Neuronal stem cell (in vitro differentiated cells): ENCODE measurements around the gene PLCH1.

ENCODE experiments used
- DNase-seq: peaks from one replicate; pipeline ENCODE4 v3.0.0-alpha.2; 2013; ENCODE audit warnings: low spot score
- H2AFZ ChIP-seq: one replicate; pipeline ENCODE4 v1.6.1; 2013; ENCODE audit warnings: mild to moderate bottlenecking, low read length, inconsistent platforms
- H2AK5ac ChIP-seq: 2 replicates; pipeline ENCODE4 v1.6.1; 2013; ENCODE audit warnings: low read depth, mild to moderate bottlenecking, inconsistent platforms, low read length, moderate library complexity, mixed read lengths
- H2BK120ac ChIP-seq: 2 replicates; pipeline ENCODE4 v1.6.1; 2013; ENCODE audit warnings: low read depth, mild to moderate bottlenecking, inconsistent platforms, low read length, moderate library complexity, mixed read lengths
- H2BK12ac ChIP-seq: one replicate; pipeline ENCODE4 v1.6.1; 2013; ENCODE audit warnings: low read length, inconsistent platforms
- H2BK15ac ChIP-seq: 2 replicates; pipeline ENCODE4 v1.6.1; 2013; ENCODE audit warnings: mild to moderate bottlenecking, low read length, inconsistent platforms, mixed read lengths
- H2BK5ac ChIP-seq: one replicate; pipeline ENCODE4 v1.6.1; 2013; ENCODE audit warnings: inconsistent platforms, mild to moderate bottlenecking, low read length, moderate library complexity
- H3K14ac ChIP-seq: one replicate; pipeline ENCODE4 v1.6.1; 2013; ENCODE audit warnings: low read length, inconsistent platforms
- H3K18ac ChIP-seq: 2 replicates; pipeline ENCODE4 v1.6.1; 2013; ENCODE audit warnings: low read length, inconsistent platforms
- H3K23ac ChIP-seq: 2 replicates; pipeline ENCODE4 v1.6.1; 2013; ENCODE audit warnings: low read depth, mild to moderate bottlenecking, mixed read lengths, low read length, inconsistent platforms; ENCODE audit not compliant: poor library complexity
- H3K27ac ChIP-seq: replicated peaks from 3 replicates; pipeline ENCODE4 v1.5.1; 2013; ENCODE audit warnings: low read length, inconsistent platforms
- H3K27me3 ChIP-seq, 3 experiments: 2 replicates each; pipeline ENCODE4 v1.6.1; 2013; ENCODE audit warnings: low read length in 3 of 3, mild to moderate bottlenecking in 2 of 3, inconsistent platforms in 1 of 3, low read depth in 1 of 3, mixed read lengths in 1 of 3, moderate library complexity in 1 of 3; ENCODE audit not compliant: control insufficient read depth in 3 of 3, insufficient read depth in 3 of 3
- H3K36me3 ChIP-seq, 2 donors: replicated peaks in 1 of 2; 2 replicates each; pipeline ENCODE4 v1.6.1; 2013; ENCODE audit warnings: low read length in 2 of 2; ENCODE audit not compliant: control insufficient read depth in 2 of 2, insufficient read depth in 2 of 2
- H3K4ac ChIP-seq: 2 replicates; pipeline ENCODE4 v1.6.1; 2013; ENCODE audit warnings: inconsistent platforms, mild to moderate bottlenecking, low read length, moderate library complexity
- H3K4me1 ChIP-seq, 2 donors: 1 replicate in 1 of 2; 2 replicates in 1 of 2; pipeline ENCODE4 v1.6.1; 2013; ENCODE audit warnings: low read length in 2 of 2, low read depth in 1 of 2; ENCODE audit not compliant: control insufficient read depth in 2 of 2, insufficient read depth in 1 of 2
- H3K4me2 ChIP-seq: one replicate; pipeline ENCODE4 v1.6.1; 2013; ENCODE audit warnings: mild to moderate bottlenecking, low read length, inconsistent platforms; ENCODE audit not compliant: insufficient read depth, poor library complexity, severe bottlenecking
- H3K4me3 ChIP-seq, 2 donors: 2 replicates each; pipeline ENCODE4 v1.5.1; 2013; ENCODE audit warnings: low read length in 2 of 2, mild to moderate bottlenecking in 2 of 2, inconsistent platforms in 1 of 2, moderate library complexity in 1 of 2
- H3K79me1 ChIP-seq: one replicate; pipeline ENCODE4 v1.6.1; 2013; ENCODE audit warnings: low read depth, mild to moderate bottlenecking, inconsistent platforms, low read length, moderate library complexity
- H3K9ac ChIP-seq: one replicate; pipeline ENCODE4 v1.6.1; 2013; ENCODE audit warnings: mild to moderate bottlenecking, low read depth, low read length, inconsistent platforms; ENCODE audit not compliant: poor library complexity
- H3K9me3 ChIP-seq, 2 donors: replicated peaks in 1 of 2; 2 replicates each; pipeline versions ENCODE3 to v1.6.1; 2013; ENCODE audit warnings: low read length in 2 of 2, mild to moderate bottlenecking in 2 of 2, inconsistent platforms in 1 of 2, low read depth in 1 of 2, mixed read lengths in 1 of 2, moderate library complexity in 1 of 2; ENCODE audit not compliant: control insufficient read depth in 2 of 2, insufficient read depth in 1 of 2
- H4K8ac ChIP-seq: one replicate; pipeline ENCODE4 v1.6.1; 2013; ENCODE audit warnings: low read depth, mild to moderate bottlenecking, inconsistent platforms, low read length, moderate library complexity
- H4K91ac ChIP-seq: one replicate; pipeline ENCODE4 v1.6.1; 2013; ENCODE audit warnings: low read length, low read depth, mild to moderate bottlenecking, inconsistent platforms; ENCODE audit not compliant: poor library complexity
- WGBS, 2 donors: extraction: QIAGEN DNeasy Blood & Tissue Kit; methylation state at CpG; one replicate each; pipeline ENCODE4 v1.1.7; 2013; ENCODE audit warnings: missing lambda C conversion rate in 2 of 2, mixed read lengths in 1 of 2; ENCODE audit not compliant: insufficient read length in 2 of 2, insufficient replicate concordance in 1 of 2; ENCODE audit errors: extremely low coverage in 2 of 2; 5-methylcytosine and 5-hydroxymethylcytosine counted together

Gene PLCH1

GRCh38 chr3:155554777-155555451 is 190.0 kb downstream of the PLCH1 start:
- Histone ChIP-seq H3K27ac (no peak overlapping the region), H2BK15ac (no peak overlapping the region), H3K9ac (no peak overlapping the region), H2BK5ac (no peak overlapping the region), H3K4me3 (no peak overlapping the region), H4K91ac (no peak overlapping the region), H3K79me1 (no peaks in the 10 kb centered on the region), H4K8ac (no peak overlapping the region), H3K14ac (no peak overlapping the region), H3K4me2 (no peak overlapping the region), H3K36me3 (peaks cover 10 to 100% of the 10 kb centered on the region in 2 donors), H2AK5ac (no peak overlapping the region), H3K23ac (no peak overlapping the region), H3K9me3 (peaks cover 0 to 3% of the 10 kb centered on the region in 2 donors), H2BK120ac (no peak overlapping the region), H3K4me1 (no peaks in the 10 kb centered on the region), H2BK12ac (no peak overlapping the region), H3K27me3 (no peaks in the 10 kb centered on the region), H3K18ac (no peak overlapping the region), H2AFZ (no peak overlapping the region), H3K4ac (no peak overlapping the region)
- no CpG with 5 or more reads among the region's 4 CpGs for WGBS, 2 donors
- no peak for DNase-seq

GRCh38 chr3:155553780-155554179 is 191.1 kb downstream of the PLCH1 start:
- no peak overlapping the region for H3K4ac ChIP-seq
- no peak overlapping the region for H3K4me3 ChIP-seq
- peaks cover 10 to 100% of the 10 kb centered on the region in 2 donors for H3K36me3 ChIP-seq
- no peak overlapping the region for H3K4me2 ChIP-seq
- no peak overlapping the region for H3K9ac ChIP-seq
- H3K79me1 ChIP-seq = no peaks in the 10 kb centered on the region
- no peak overlapping the region for H2BK12ac ChIP-seq
- no peak overlapping the region for H2BK15ac ChIP-seq
- no peak overlapping the region for H3K18ac ChIP-seq
- no peak overlapping the region for H2AK5ac ChIP-seq
- H2AFZ ChIP-seq = no peak overlapping the region
- H4K8ac ChIP-seq = no peak overlapping the region
- no peak overlapping the region for H2BK120ac ChIP-seq
- no peaks in the 10 kb centered on the region for H3K27me3 ChIP-seq
- no peak overlapping the region for H3K23ac ChIP-seq
- no peak overlapping the region for H4K91ac ChIP-seq
- no CpG with 5 or more reads among the region's 4 CpGs for WGBS, 2 donors
- no peak overlapping the region for H3K27ac ChIP-seq
- DNase-seq = no peak
- H3K14ac ChIP-seq = no peak overlapping the region
- H3K9me3 ChIP-seq = peaks cover 0 to 3% of the 10 kb centered on the region in 2 donors
- peaks cover 0 to 8% of the 10 kb centered on the region in 2 donors for H3K4me1 ChIP-seq
- H2BK5ac ChIP-seq = no peak overlapping the region

GRCh38 chr3:155553326-155553725 is 191.5 kb downstream of the PLCH1 start:
- Histone ChIP-seq H3K4me3 (no peak overlapping the region), H3K18ac (no peak overlapping the region), H3K27me3 (no peaks in the 10 kb centered on the region), H2BK5ac (no peak overlapping the region), H3K4me1 (peaks cover 0 to 8% of the 10 kb centered on the region in 2 donors), H3K9ac (no peak overlapping the region), H3K4me2 (no peak overlapping the region), H2AK5ac (no peak overlapping the region), H3K36me3 (peaks cover 8 to 100% of the 10 kb centered on the region in 2 donors), H3K4ac (no peak overlapping the region), H3K14ac (no peak overlapping the region), H2AFZ (no peak overlapping the region), H4K8ac (no peak overlapping the region), H2BK12ac (no peak overlapping the region), H3K9me3 (peaks cover 0 to 3% of the 10 kb centered on the region in 2 donors), H3K27ac (no peak overlapping the region), H3K23ac (no peak overlapping the region), H3K79me1 (no peaks in the 10 kb centered on the region), H4K91ac (no peak overlapping the region), H2BK15ac (no peak overlapping the region), H2BK120ac (no peak overlapping the region)
- DNase-seq = no peak
- WGBS, 2 donors = no CpG with 5 or more reads among the region's 4 CpGs

GRCh38 chr3:155550391-155550790 is 194.5 kb downstream of the PLCH1 start:
- DNase-seq = no peak
- Histone ChIP-seq H3K79me1 (no peaks in the 10 kb centered on the region), H3K23ac (no peak overlapping the region), H3K36me3 (peaks cover 11 to 77% of the 10 kb centered on the region in 2 donors), H2BK12ac (no peak overlapping the region), H2BK5ac (no peak overlapping the region), H3K4me2 (no peak overlapping the region), H3K27me3 (no peaks in the 10 kb centered on the region), H2AK5ac (no peak overlapping the region), H3K4me3 (no peak overlapping the region), H2BK15ac (no peak overlapping the region), H3K14ac (no peak overlapping the region), H3K4me1 (peaks cover 0 to 8% of the 10 kb centered on the region in 2 donors), H2AFZ (no peak overlapping the region), H2BK120ac (no peak overlapping the region), H3K18ac (no peak overlapping the region), H3K4ac (no peak overlapping the region), H3K9ac (no peak overlapping the region), H4K91ac (no peak overlapping the region), H4K8ac (no peak overlapping the region), H3K27ac (no peak overlapping the region), H3K9me3 (peaks cover 0 to 7% of the 10 kb centered on the region in 2 donors)
- no CpG with 5 or more reads among the region's 3 CpGs for WGBS, 2 donors
